Measurements from ENCODE around the gene MEF2B. TPM values are rescaled to one million over a fixed set of nuclear protein-coding genes. Genes with fewer than 3 reads are reported as not detected.
A peak's percentile ranks its signal among the peaks of the same experiment; 100 is the strongest.

Gene MEF2B
- total RNA-seq, 6 donors from 2014 or later, result 2.0 to 3.9 (median 3.1) TPM; not detected in 3

DNA sequence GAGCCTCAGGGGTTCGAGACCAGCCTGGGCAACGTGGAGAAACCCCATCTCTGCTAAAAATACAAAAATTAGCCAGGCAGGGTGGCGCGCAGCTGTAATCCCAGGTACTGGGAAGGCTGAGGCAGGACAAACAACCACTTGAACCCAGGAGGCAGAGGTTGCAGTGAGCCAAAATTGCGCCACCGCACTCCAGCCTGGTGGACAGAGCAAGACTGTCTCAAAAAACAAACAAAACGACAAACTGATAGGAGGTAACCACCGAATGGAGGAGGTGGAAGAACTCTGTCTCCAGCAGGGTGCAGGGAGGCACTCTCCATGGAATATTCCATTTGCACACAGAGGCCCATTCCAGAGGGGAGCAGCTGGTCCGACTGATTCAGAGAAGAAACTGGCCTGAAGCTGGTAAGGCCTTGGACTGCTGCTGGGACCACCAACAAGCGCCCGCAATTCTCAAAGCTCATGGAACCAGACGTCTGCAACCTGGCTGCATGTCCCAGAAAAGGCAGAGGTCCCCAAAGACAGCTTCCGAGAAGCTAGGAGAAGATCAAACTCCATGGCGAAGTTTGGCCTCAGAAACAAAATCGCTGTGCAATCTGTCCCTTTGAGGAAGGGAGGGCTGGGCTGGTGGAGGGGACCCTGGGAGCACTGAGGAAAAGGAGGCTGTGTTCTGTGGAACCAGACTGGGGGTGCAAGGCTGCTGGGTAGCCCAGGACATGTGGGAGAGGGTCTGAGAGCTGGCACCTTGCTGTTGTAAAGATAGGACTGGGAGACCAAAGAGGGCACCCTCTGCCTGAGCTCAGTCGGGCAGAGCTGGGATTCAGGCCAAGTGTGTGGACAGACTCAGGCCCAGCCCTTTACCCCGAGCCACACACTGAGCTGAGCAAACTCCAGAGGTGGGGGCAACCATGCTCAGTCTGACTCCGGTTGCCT lies 71.1 kb downstream of the MEF2B start:
- no peaks in the 10 kb centered on the region for H3K9me3 ChIP-seq
- peaks cover 0 to 27% (median 11%) of the 10 kb centered on the region in 4 donors for H3K36me3 ChIP-seq
- H3K4me1 ChIP-seq, result no peaks in the 10 kb centered on the region
- no peaks in the 10 kb centered on the region for H3K27me3 ChIP-seq
- H3K4me3 ChIP-seq, result no peak overlapping the region
- no peak for ATAC-seq (ENCODE audit: low FRiP score in 2 of 2)
- TF ChIP-seq POLR2A (IDR thresholded peaks at IDR 0.05) (no peak), POLR2AphosphoS5 (IDR thresholded peaks at IDR 0.05) (no peak), EP300 (IDR thresholded peaks at IDR 0.05) (no peak)
- TF ChIP-seq, protein P1, sequence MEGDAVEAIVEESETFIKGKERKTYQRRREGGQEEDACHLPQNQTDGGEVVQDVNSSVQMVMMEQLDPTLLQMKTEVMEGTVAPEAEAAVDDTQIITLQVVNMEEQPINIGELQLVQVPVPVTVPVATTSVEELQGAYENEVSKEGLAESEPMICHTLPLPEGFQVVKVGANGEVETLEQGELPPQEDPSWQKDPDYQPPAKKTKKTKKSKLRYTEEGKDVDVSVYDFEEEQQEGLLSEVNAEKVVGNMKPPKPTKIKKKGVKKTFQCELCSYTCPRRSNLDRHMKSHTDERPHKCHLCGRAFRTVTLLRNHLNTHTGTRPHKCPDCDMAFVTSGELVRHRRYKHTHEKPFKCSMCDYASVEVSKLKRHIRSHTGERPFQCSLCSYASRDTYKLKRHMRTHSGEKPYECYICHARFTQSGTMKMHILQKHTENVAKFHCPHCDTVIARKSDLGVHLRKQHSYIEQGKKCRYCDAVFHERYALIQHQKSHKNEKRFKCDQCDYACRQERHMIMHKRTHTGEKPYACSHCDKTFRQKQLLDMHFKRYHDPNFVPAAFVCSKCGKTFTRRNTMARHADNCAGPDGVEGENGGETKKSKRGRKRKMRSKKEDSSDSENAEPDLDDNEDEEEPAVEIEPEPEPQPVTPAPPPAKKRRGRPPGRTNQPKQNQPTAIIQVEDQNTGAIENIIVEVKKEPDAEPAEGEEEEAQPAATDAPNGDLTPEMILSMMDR (IDR thresholded peaks at IDR 0.05), result no peak
- 81 to 83% methylated on average over 13 to 18 of the region's 18 CpGs for WGBS, 2 donors
- no peak overlapping the region for H3K27ac ChIP-seq
- DNase-seq, result peak in 1 of 2 donors; percentile 32

GRCh38 chr19:19098084-19098702 lies 71.9 kb downstream of the MEF2B start:
- peaks cover 0 to 27% (median 11%) of the 10 kb centered on the region in 4 donors for H3K36me3 ChIP-seq
- no peaks in the 10 kb centered on the region for H3K4me1 ChIP-seq
- 87 to 93% methylated on average over 8 to 9 of the region's 9 CpGs for WGBS, 2 donors
- TF ChIP-seq POLR2A (IDR thresholded peaks at IDR 0.05) (no peak), EP300 (IDR thresholded peaks at IDR 0.05) (no peak), POLR2AphosphoS5 (IDR thresholded peaks at IDR 0.05) (no peak)
- TF ChIP-seq, protein P1 (IDR thresholded peaks at IDR 0.05), result no peak
- no peak overlapping the region for H3K27ac ChIP-seq
- no peaks in the 10 kb centered on the region for H3K27me3 ChIP-seq
- no peak for ATAC-seq (ENCODE audit: low FRiP score in 2 of 2)
- no peaks in the 10 kb centered on the region for H3K9me3 ChIP-seq
- no peak for DNase-seq
- H3K4me3 ChIP-seq, result no peak overlapping the region

GRCh38 chr19:19096641-19097627 lies 73.1 kb downstream of the MEF2B start:
- no peak for TF ChIP-seq EP300 (IDR thresholded peaks at IDR 0.05)
- no peak for TF ChIP-seq POLR2AphosphoS5 (IDR thresholded peaks at IDR 0.05)
- no peak for TF ChIP-seq POLR2A (IDR thresholded peaks at IDR 0.05)
- TF ChIP-seq, protein P1 (IDR thresholded peaks at IDR 0.05), result no peak
- peaks cover 0 to 27% (median 11%) of the 10 kb centered on the region in 4 donors for H3K36me3 ChIP-seq
- no peaks in the 10 kb centered on the region for H3K9me3 ChIP-seq
- no peak overlapping the region for H3K27ac ChIP-seq
- H3K27me3 ChIP-seq, result no peaks in the 10 kb centered on the region
- no peaks in the 10 kb centered on the region for H3K4me1 ChIP-seq
- DNase-seq (no peak), ATAC-seq (ENCODE audit: low FRiP score in 2 of 2) (no peak)
- H3K4me3 ChIP-seq, result no peak overlapping the region
- 92 to 95% methylated on average over 14 to 21 of the region's 24 CpGs for WGBS, 2 donors

- Histone ChIP-seq H3K4me3 (no peak overlapping the region), H3K27ac (no peak overlapping the region), H3K4me1 (no peaks in the 10 kb centered on the region), H3K9me3 (no peaks in the 10 kb centered on the region), H3K36me3 (peaks cover 0 to 22% (median 10%) of the 10 kb centered on the region in 4 donors), H3K27me3 (no peaks in the 10 kb centered on the region)
- ATAC-seq (ENCODE audit: low FRiP score in 2 of 2), result no peak
- no peak for DNase-seq
- TF ChIP-seq, protein P1 (IDR thresholded peaks at IDR 0.05), result no peak
- TF ChIP-seq POLR2AphosphoS5 (IDR thresholded peaks at IDR 0.05) (no peak), POLR2A (IDR thresholded peaks at IDR 0.05) (no peak), EP300 (IDR thresholded peaks at IDR 0.05) (no peak)
- 85 to 86% methylated on average over 11 of the region's 11 CpGs for WGBS, 2 donors
Observed at GRCh38 chr19:19095691-19096090, 74.4 kb downstream of the MEF2B start.
